OCI-LY7 (cell line): ENCODE results near the gene MDFIC. TPM values are rescaled to one million over a fixed set of nuclear protein-coding genes. Genes with fewer than 3 reads are reported as not detected.

Source experiments
- BruUV-seq: library from RNA; stranded (reverse); fragments of 400-500 nt; replicated peaks from 2 replicates; lab custom pipeline; 2021; lab: Mats Ljungman, UMichigan
- CTCF ChIA-PET: fragments of 300-600 bp; sonication (Branson Sonifier 250); formaldehyde crosslinking; loops from one replicate; lab custom pipeline; 2022; ENCODE audit warnings: antibody characterized with exemption; ENCODE audit not compliant: unreplicated experiment; lab: Charles Lee
- POLR2A ChIA-PET: fragments of 300-600 bp; sonication (Branson Sonifier 250); formaldehyde crosslinking; loops from one replicate; lab custom pipeline; 2022; ENCODE audit warnings: antibody characterized with exemption; lab: Charles Lee
- DNase-seq: peaks from one replicate; pipeline ENCODE4 v3.0.0-alpha.2; 2015; ENCODE audit warnings: low spot score
- H2AFZ ChIP-seq: fragments of 200-600 bp; sonication (generic), shearing (Covaris generic); 2 replicates; pipeline ENCODE4 v1.6.1; 2014; ENCODE audit warnings: mild to moderate bottlenecking, antibody characterized with exemption, low read length, moderate library complexity
- H3K27ac ChIP-seq: fragments of 200-600 bp; sonication (generic); 2 replicates; pipeline ENCODE4 v1.5.1; 2014; ENCODE audit warnings: mixed run types, low read depth, mild to moderate bottlenecking, moderate library complexity, low read length, inconsistent platforms; ENCODE audit not compliant: poor library complexity, severe bottlenecking
- H3K36me3 ChIP-seq: fragments of 200-600 bp; sonication (generic); 2 replicates; pipeline ENCODE4 v1.6.1; 2014; ENCODE audit warnings: mild to moderate bottlenecking, antibody characterized with exemption, low read length, moderate library complexity, mixed read lengths; ENCODE audit not compliant: insufficient read depth
- H3K4me1 ChIP-seq: fragments of 200-600 bp; sonication (generic); 2 replicates; pipeline ENCODE4 v1.5.1; 2014; ENCODE audit warnings: mild to moderate bottlenecking, low read length; ENCODE audit not compliant: insufficient read depth, poor library complexity, severe bottlenecking
- H3K4me2 ChIP-seq: fragments of 200-600 bp; sonication (generic); 2 replicates; pipeline ENCODE4 v1.6.1; 2014; ENCODE audit warnings: mild to moderate bottlenecking, low read length
- H3K4me3 ChIP-seq: fragments of 200-600 bp; sonication (generic); 2 replicates; pipeline ENCODE4 v1.5.1; 2014; ENCODE audit warnings: mild to moderate bottlenecking, low read depth, low read length; ENCODE audit not compliant: poor library complexity, severe bottlenecking
- H3K79me2 ChIP-seq: fragments of 200-600 bp; sonication (generic); 2 replicates; pipeline ENCODE4 v1.6.1; 2016; ENCODE audit warnings: low read depth, mild to moderate bottlenecking, low read length, moderate library complexity, mixed read lengths; ENCODE audit not compliant: insufficient read depth
- H3K9me2 ChIP-seq: fragments of 200-600 bp; sonication (generic); 2 replicates; pipeline ENCODE4 v1.6.1; 2016; ENCODE audit warnings: mild to moderate bottlenecking, low read length, mixed read lengths; ENCODE audit not compliant: insufficient read depth
- H3K9me3 ChIP-seq: fragments of 200-600 bp; sonication (generic); 2 replicates; pipeline ENCODE4 v1.6.1; 2014; ENCODE audit warnings: mild to moderate bottlenecking, mixed run types, low read length, mixed read lengths
- H4K20me1 ChIP-seq: fragments of 200-600 bp; sonication (generic); 2 replicates; pipeline ENCODE4 v1.6.1; 2014; ENCODE audit warnings: mild to moderate bottlenecking, antibody characterized with exemption, low read length, moderate library complexity, mixed read lengths; ENCODE audit not compliant: insufficient read depth
- CTCF ChIP-seq: fragments of 200-600 bp; sonication (generic); conservative IDR thresholded peaks from 2 replicates; pipeline ENCODE4 v1.5.1; 2014; ENCODE audit warnings: mild to moderate bottlenecking, antibody characterized with exemption, low read length, moderate library complexity, mixed read lengths
- EZH2phosphoT487 ChIP-seq: fragments of 200-600 bp; sonication (generic); IDR thresholded peaks from 2 replicates; pipeline ENCODE4 v1.6.1; 2018; ENCODE audit warnings: low read depth, borderline replicate concordance, mild to moderate bottlenecking, mixed run types, antibody characterized with exemption, low read length, moderate library complexity, mixed read lengths
- intact Hi-C: fragments of 100-400 bp; cut with micrococcal nuclease; formaldehyde crosslinking; loops from one replicate; pipeline ENCODE4 v1.10.0; 2022; ENCODE audit not compliant: unreplicated experiment
- total RNA-seq, 2 experiments: library from RNA; depleted of rRNA in 1 of 2; stranded (reverse); fragments of >200 nt in 1 of 2; shearing (Covaris generic) in 1 of 2; gene quantifications; 2 replicates each; pipeline ENCODE4 v1.2.3, GENCODE V29; 2014 to 2022

Gene MDFIC
- total RNA-seq, 2 experiments from 2014 or later, result not detected

GRCh38 chr7:114940220-114940619, 18.3 kb downstream of the MDFIC start:
- ChIA-PET POLR2A (interaction anchor here (1.0 kb wide), 1 partner anchor 124 kb away, joined by 3 read pairs; no protein-coding TSS in a partner anchor), CTCF (no interaction called here)
- no peak overlapping the region for H3K27ac ChIP-seq
- no peak overlapping the region for H3K4me3 ChIP-seq
- TF ChIP-seq EZH2phosphoT487 (no peak), CTCF (no peak)
- H3K9me3 ChIP-seq, result no peaks in the 10 kb centered on the region
- no TSS peak for BruUV-seq
- intact Hi-C loops, result no loop called here
- H3K4me2 ChIP-seq, result no peak overlapping the region
- no peaks in the 10 kb centered on the region for H4K20me1 ChIP-seq
- H3K79me2 ChIP-seq, result no peaks in the 10 kb centered on the region
- no peak for DNase-seq
- no peaks in the 10 kb centered on the region for H3K36me3 ChIP-seq
- no peaks in the 10 kb centered on the region for H3K9me2 ChIP-seq
- no peak overlapping the region for H2AFZ ChIP-seq
- no peaks in the 10 kb centered on the region for H3K4me1 ChIP-seq

- no peak overlapping the region for H3K4me2 ChIP-seq
- CTCF ChIA-PET, result no interaction called here
- H3K9me3 ChIP-seq, result no peaks in the 10 kb centered on the region
- H3K4me1 ChIP-seq, result no peaks in the 10 kb centered on the region
- no peak for DNase-seq
- H3K9me2 ChIP-seq, result no peaks in the 10 kb centered on the region
- no peaks in the 10 kb centered on the region for H4K20me1 ChIP-seq
- POLR2A ChIA-PET, result interaction anchor here (1.4 kb wide), 1 partner anchor 9 kb away, joined by 4 read pairs; no protein-coding TSS in a partner anchor
- TF ChIP-seq EZH2phosphoT487, result no peak
- TF ChIP-seq CTCF, result no peak
- no peaks in the 10 kb centered on the region for H3K36me3 ChIP-seq
- no peak overlapping the region for H3K4me3 ChIP-seq
- no TSS peak for BruUV-seq
- no peak overlapping the region for H3K27ac ChIP-seq
- intact Hi-C loops, result no loop called here
- no peak overlapping the region for H2AFZ ChIP-seq
- no peaks in the 10 kb centered on the region for H3K79me2 ChIP-seq
Observed at GRCh38 chr7:114941692-114942091, 19.8 kb downstream of the MDFIC start.

GRCh38 chr7:114942446-114943175, 20.7 kb downstream of the MDFIC start:
- H3K79me2 ChIP-seq, result no peaks in the 10 kb centered on the region

More at GRCh38 chr7:114942446-114943175, 20.7 kb downstream of the MDFIC start:
- no TSS peak for BruUV-seq
- ChIA-PET CTCF (no interaction called here), POLR2A (interaction anchor here (1.4 to 2.2 kb wide), 2 partner anchors 10 to 16 kb away, joined by 4 to 5 read pairs; no protein-coding TSS in a partner anchor)
- DNase-seq, result no peak
- intact Hi-C loops, result no loop called here
- no peak overlapping the region for H3K27ac ChIP-seq
- H3K9me2 ChIP-seq, result no peaks in the 10 kb centered on the region
- H4K20me1 ChIP-seq, result no peaks in the 10 kb centered on the region
- no peaks in the 10 kb centered on the region for H3K4me1 ChIP-seq
- H3K36me3 ChIP-seq, result no peaks in the 10 kb centered on the region
- TF ChIP-seq CTCF (no peak), EZH2phosphoT487 (no peak)
- H3K4me3 ChIP-seq, result no peak overlapping the region
- no peak overlapping the region for H3K4me2 ChIP-seq
- no peak overlapping the region for H2AFZ ChIP-seq
- no peaks in the 10 kb centered on the region for H3K9me3 ChIP-seq
